Head of caudate nucleus (tissue), 42 donors: ENCODE data around the gene SULT1C3.

Source experiments
- DNase-seq, 42 donors: peaks; one replicate each; pipeline versions ENCODE4 v3.0.0 to v3.0.0-alpha.2; 2020 to 2021; ENCODE audit warnings: mixed read lengths in 7 of 42
- intact Hi-C: fragments of 100-400 bp; cut with DNase I; formaldehyde crosslinking; loops from one replicate; pipeline ENCODE4 v1.15.0; 2022

SULT1C3 gene

GRCh38 chr2:108239786-108240185 lies at the start of gene SULT1C3:
Gene SULT1C3, plus strand, starts transcription at chr2:108239968. Its CDS starts 7,227 bp downstream, at chr2:108247195.
- intact Hi-C loops: no loop called here
- DNase-seq: no peak

GRCh38 chr2:108193251-108193650 lies 46.5 kb upstream of the SULT1C3 start:
- no peak for DNase-seq
- intact Hi-C loops: no loop called here

- no peak for DNase-seq
- intact Hi-C loops: no loop called here
These were observed 45.2 kb upstream of the SULT1C3 start for GRCh38 chr2:108194409-108195132.

- no peak for DNase-seq
- intact Hi-C loops: no loop called here
These were observed 44.7 kb upstream of the SULT1C3 start for GRCh38 chr2:108195133-108195439.

- no peak for DNase-seq
- intact Hi-C loops: no loop called here
These were observed 40.0 kb upstream of the SULT1C3 start for GRCh38 chr2:108199726-108200125.

- DNase-seq: no peak
- intact Hi-C loops: no loop called here
These were observed 39.2 kb upstream of the SULT1C3 start for GRCh38 chr2:108200569-108200968.

GRCh38 chr2:108212671-108213070 lies 27.1 kb upstream of the SULT1C3 start:
- intact Hi-C loops: no loop called here
- no peak for DNase-seq

- DNase-seq: peak in 24 of 42 donors; percentile 2 to 50 (median 19)
- intact Hi-C loops: no loop called here
These were observed 24.0 kb upstream of the SULT1C3 start for GRCh38 chr2:108215794-108216211.

- DNase-seq: no peak
- intact Hi-C loops: no loop called here
These were observed 22.6 kb upstream of the SULT1C3 start for GRCh38 chr2:108217211-108217610.

- intact Hi-C loops: no loop called here
- DNase-seq: no peak
These were observed 20.1 kb upstream of the SULT1C3 start for GRCh38 chr2:108219688-108220087.

- DNase-seq: no peak
- intact Hi-C loops: no loop called here
These were observed 19.6 kb upstream of the SULT1C3 start for GRCh38 chr2:108220191-108220590.

- DNase-seq: peak in 35 of 42 donors; percentile 10 to 77 (median 44)
- intact Hi-C loops: no loop called here
These were observed 18.7 kb upstream of the SULT1C3 start for GRCh38 chr2:108220942-108221541.

GRCh38 chr2:108222261-108222660 lies 17.5 kb upstream of the SULT1C3 start:
- intact Hi-C loops: no loop called here
- DNase-seq: no peak

GRCh38 chr2:108223573-108223972 lies 16.2 kb upstream of the SULT1C3 start:
- no peak for DNase-seq
- intact Hi-C loops: no loop called here

GRCh38 chr2:108224022-108224421 lies 15.7 kb upstream of the SULT1C3 start:
- intact Hi-C loops: no loop called here
- DNase-seq: no peak

GRCh38 chr2:108226564-108226963 lies 13.2 kb upstream of the SULT1C3 start:
- intact Hi-C loops: no loop called here
- no peak for DNase-seq

GRCh38 chr2:108228006-108228405 lies 11.8 kb upstream of the SULT1C3 start:
- DNase-seq: no peak
- intact Hi-C loops: no loop called here

GRCh38 chr2:108228537-108228936 lies 11.2 kb upstream of the SULT1C3 start:
- intact Hi-C loops: no loop called here
- no peak for DNase-seq

- intact Hi-C loops: no loop called here
- DNase-seq: no peak
These were observed 9.9 kb upstream of the SULT1C3 start for GRCh38 chr2:108229875-108230274.

GRCh38 chr2:108235577-108235976 lies 4.2 kb upstream of the SULT1C3 start:
- intact Hi-C loops: no loop called here
- no peak for DNase-seq

GRCh38 chr2:108236676-108237335 lies 3.0 kb upstream of the SULT1C3 start:
- intact Hi-C loops: no loop called here
- no peak for DNase-seq
